CD4-positive, alpha-beta T cell treated with Interleukin-15 for 1 hour (primary cell): Measurements from ENCODE around the gene HS6ST3.

ENCODE experiments used
- DNase-seq: peaks from one replicate; pipeline ENCODE4 v3.0.0-alpha.2; 2020

The HS6ST3 gene

DNA sequence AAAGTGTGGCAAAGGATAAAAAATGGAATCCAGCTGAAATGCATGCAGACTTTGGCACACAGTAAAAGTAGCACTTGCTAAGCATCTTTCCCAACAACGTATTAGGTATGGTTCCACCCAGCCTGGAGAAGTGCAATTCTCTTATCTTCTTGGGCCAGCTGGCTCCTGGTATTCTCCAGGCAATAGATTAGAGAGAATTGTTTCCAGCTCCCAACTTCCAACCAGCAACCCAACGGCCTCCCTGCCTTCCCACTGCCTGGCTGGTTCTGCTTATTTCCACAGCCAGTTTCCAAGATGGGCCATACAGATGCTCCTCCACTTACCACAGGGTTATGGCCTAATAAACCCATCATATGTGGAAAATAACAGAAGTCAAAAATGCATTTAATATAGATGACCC, 771.0 kb downstream of the HS6ST3 start:
- no peak for DNase-seq

DNA sequence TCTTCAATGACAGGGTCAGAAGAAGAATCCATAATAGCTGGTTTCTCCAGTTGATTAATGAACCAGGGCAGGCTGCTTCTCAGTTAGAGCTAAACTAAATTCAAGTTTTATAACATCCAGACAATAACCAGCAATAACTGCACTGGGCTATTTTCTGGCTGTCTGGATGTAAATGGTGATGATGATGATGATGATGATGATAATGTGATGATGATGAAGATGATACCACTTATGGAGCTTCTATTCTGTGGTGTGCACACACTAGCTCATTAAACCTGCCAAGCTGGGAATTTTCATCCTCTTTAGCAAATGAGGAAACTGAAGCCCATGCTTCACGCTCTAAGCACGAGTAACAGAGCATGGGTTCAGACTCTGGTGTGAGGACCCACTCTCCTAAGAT, 772.2 kb downstream of the HS6ST3 start:
- DNase-seq: no peak

GRCh38 chr13:96862999-96863398, 773.1 kb downstream of the HS6ST3 start:
- DNase-seq: no peak

- no peak for DNase-seq
Measured at GRCh38 chr13:96871469-96871868, 781.6 kb downstream of the HS6ST3 start.

DNA sequence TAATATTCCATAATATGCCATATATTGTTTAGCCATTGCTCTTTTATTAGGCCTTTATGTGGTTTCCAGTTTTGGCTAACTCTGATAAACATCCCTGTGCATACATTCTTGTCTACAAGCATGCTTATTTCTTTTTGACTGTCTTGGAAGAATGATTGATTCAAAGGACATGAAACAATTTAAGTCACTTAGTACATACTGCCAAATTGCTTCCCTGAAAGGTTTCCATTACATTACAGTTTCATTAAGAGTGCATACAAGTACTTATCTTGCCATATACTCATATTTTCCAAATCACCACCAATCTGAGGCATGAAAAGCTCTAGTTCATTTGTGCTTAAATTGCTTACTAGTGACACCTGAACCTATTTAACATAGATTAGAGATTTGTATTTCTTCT, 790.5 kb downstream of the HS6ST3 start:
- DNase-seq: no peak
